HEK293T (cell line): Measurements from ENCODE around the gene LRRK1.

Experiments used
- CTCF ChIA-PET: fragments of 350-600 bp; formaldehyde crosslinking; extraction: SDS; loops from one replicate; lab custom pipeline; 2021; ENCODE audit warnings: antibody characterized with exemption, inconsistent platforms; lab: Yijun Ruan, JAX
- POLR2A ChIA-PET: fragments of 350-600 bp; formaldehyde crosslinking; extraction: SDS; loops from one replicate; lab custom pipeline; 2020; ENCODE audit warnings: antibody characterized with exemption, inconsistent platforms; lab: Yijun Ruan, JAX
- DNase-seq: peaks from one replicate; pipeline ENCODE4 v3.0.0; 2012; ENCODE audit warnings: mixed read lengths; ENCODE audit errors: extremely low spot score
- ARNT ChIP-seq: fragments of 450-650 bp; IDR thresholded peaks from 2 replicates; pipeline ENCODE4 v1.6.1; 2017; ENCODE audit warnings: mild to moderate bottlenecking
- BHLHE40 ChIP-seq: fragments of 450-650 bp; IDR thresholded peaks from 2 replicates; pipeline ENCODE4 v1.6.1; 2016; ENCODE audit warnings: mild to moderate bottlenecking, moderate library complexity, borderline replicate concordance
- CTBP1 ChIP-seq: fragments of 450-650 bp; IDR thresholded peaks from 2 replicates; pipeline ENCODE4 v1.6.1; 2016; ENCODE audit warnings: borderline replicate concordance
- ELF4 ChIP-seq: fragments of 450-650 bp; IDR thresholded peaks from 2 replicates; pipeline ENCODE4 v1.6.1; 2017; ENCODE audit warnings: antibody characterized with exemption
- FOXA1 ChIP-seq: fragments of 450-650 bp; IDR thresholded peaks from 2 replicates; pipeline ENCODE4 v1.6.1; 2016; ENCODE audit warnings: mild to moderate bottlenecking
- FOXK2 ChIP-seq: fragments of 450-650 bp; IDR thresholded peaks from 2 replicates; pipeline ENCODE4 v1.6.1; 2016; ENCODE audit warnings: mild to moderate bottlenecking
- FOXM1 ChIP-seq: fragments of 450-650 bp; IDR thresholded peaks from 2 replicates; pipeline ENCODE4 v1.6.1; 2017; ENCODE audit warnings: mild to moderate bottlenecking, borderline replicate concordance
- HDGF ChIP-seq: fragments of 450-650 bp; IDR thresholded peaks from 2 replicates; pipeline ENCODE4 v1.6.1; 2017; ENCODE audit warnings: antibody characterized with exemption, borderline replicate concordance
- L3MBTL2 ChIP-seq: fragments of 450-650 bp; conservative IDR thresholded peaks from 2 replicates; pipeline ENCODE4 v1.6.1; 2016; ENCODE audit warnings: mild to moderate bottlenecking
- LEF1 ChIP-seq: fragments of 450-650 bp; IDR thresholded peaks from 2 replicates; pipeline ENCODE4 v1.6.1; 2017; ENCODE audit warnings: mild to moderate bottlenecking, borderline replicate concordance
- NFRKB ChIP-seq: fragments of 450-650 bp; IDR thresholded peaks from 2 replicates; pipeline ENCODE4 v1.6.1; 2016; ENCODE audit warnings: mild to moderate bottlenecking, moderate library complexity
- SP1 ChIP-seq: fragments of 450-650 bp; IDR thresholded peaks from 2 replicates; pipeline ENCODE4 v1.6.1; 2017
- SUZ12 ChIP-seq: fragments of 450-650 bp; IDR thresholded peaks from 2 replicates; pipeline ENCODE4 v1.6.1; 2016; ENCODE audit warnings: mild to moderate bottlenecking
- TARDBP ChIP-seq: fragments of 450-650 bp; IDR thresholded peaks from 2 replicates; pipeline ENCODE4 v1.6.1; 2016
- ZNF384 ChIP-seq: fragments of 450-650 bp; IDR thresholded peaks from 2 replicates; pipeline ENCODE4 v1.6.1; 2016
- TF ChIP-seq, protein P1 (sequence below): fragments of 450-650 bp; IDR thresholded peaks from 2 replicates; pipeline ENCODE4 v1.6.1; 2016

LRRK1 gene

DNA sequence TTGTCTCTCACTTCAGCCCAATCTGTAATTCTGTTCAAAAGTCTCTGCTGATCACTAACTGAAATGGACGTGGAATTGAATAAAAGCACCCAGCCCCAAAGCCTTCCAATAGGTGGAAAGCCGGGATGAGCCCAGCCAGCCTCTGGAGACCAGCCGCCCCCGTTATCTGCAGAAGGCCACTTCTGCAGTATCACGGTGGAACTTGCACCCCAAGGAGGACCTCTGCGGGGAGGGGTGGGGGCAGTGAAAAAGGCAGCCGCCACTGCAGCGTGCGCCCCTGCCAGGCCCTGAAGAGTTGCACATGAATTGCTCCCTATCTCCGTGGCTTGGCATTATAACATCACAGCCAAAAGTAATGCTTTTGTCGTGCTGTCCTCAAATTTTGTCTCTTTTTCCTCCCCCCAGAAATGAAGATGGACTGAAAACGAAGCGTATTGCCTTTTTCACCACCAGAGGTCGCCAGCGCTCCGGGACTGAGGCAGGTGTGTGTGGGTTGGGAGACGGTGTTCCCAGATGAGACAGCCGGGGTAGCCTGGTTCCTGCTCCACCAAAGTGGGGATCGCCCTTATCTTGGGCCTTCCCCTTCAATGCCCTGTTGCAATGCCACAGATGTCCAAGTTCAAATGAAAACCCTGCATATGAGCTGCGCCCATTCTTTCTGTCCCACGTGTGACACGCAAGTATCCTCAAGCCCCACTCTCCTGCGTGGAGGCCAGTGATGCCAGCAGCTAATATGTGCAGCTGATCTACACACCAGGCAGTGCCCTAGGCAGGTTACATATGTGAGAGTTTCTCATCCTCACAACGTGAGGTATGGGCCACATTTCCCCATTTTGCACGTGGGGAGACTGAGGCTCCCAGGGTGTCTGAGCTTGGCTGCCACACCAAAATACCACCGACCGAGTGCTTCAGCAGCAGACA lies 96.0 kb downstream of the LRRK1 start:
- CTCF ChIA-PET = interaction anchor here (0.5 to 1.8 kb wide), 6 partner anchors 9 to 245 kb away, joined by 3 to 7 read pairs (median 4); no protein-coding TSS in a partner anchor
- POLR2A ChIA-PET = interaction anchor here (0.9 to 1.1 kb wide), 2 partner anchors 237 to 268 kb away, joined by 3 to 4 read pairs; partner anchors contain the start of gene CHSY1
- TF ChIP-seq FOXM1 (peak; percentile 47; the same call in 1 of the 2 replicates), LEF1 (no peak)
- DNase-seq = peak; percentile 86

DNA sequence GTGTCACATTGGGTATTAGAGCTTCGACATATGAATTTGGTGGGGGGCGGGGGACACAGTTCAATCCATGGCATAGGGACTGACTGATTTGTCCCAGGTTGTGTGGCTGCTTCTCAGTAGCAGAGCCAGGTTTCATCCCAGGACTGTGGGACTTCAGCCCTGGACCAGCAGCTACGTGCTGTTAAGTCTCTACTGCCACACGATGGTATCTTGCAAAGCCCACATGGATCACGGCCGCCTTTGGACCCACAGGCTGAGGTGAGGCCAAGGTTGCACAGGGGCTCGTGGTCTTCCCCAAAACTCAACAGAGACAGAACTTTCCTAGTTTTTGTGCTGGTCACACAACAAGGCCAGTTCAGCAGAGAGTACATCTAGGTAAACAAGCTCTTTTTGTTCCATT lies 97.4 kb downstream of the LRRK1 start:
- ChIA-PET POLR2A (interaction anchor here (1.1 kb wide), 1 partner anchor 242 kb away, joined by 3 read pairs; no protein-coding TSS in a partner anchor), CTCF (interaction anchor here (0.6 to 1.8 kb wide), 5 partner anchors 8 to 243 kb away, joined by 3 to 6 read pairs (median 4); no protein-coding TSS in a partner anchor)
- no peak for DNase-seq
- no peak for TF ChIP-seq FOXA1
- TF ChIP-seq SUZ12 = no peak
- TF ChIP-seq, protein P1, sequence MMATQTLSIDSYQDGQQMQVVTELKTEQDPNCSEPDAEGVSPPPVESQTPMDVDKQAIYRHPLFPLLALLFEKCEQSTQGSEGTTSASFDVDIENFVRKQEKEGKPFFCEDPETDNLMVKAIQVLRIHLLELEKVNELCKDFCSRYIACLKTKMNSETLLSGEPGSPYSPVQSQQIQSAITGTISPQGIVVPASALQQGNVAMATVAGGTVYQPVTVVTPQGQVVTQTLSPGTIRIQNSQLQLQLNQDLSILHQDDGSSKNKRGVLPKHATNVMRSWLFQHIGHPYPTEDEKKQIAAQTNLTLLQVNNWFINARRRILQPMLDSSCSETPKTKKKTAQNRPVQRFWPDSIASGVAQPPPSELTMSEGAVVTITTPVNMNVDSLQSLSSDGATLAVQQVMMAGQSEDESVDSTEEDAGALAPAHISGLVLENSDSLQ = no peak
- no peak for TF ChIP-seq CTBP1
- TF ChIP-seq SP1 = no peak
- no peak for TF ChIP-seq BHLHE40
- no peak for TF ChIP-seq TARDBP
- no peak for TF ChIP-seq FOXM1
- TF ChIP-seq ARNT = no peak

DNA sequence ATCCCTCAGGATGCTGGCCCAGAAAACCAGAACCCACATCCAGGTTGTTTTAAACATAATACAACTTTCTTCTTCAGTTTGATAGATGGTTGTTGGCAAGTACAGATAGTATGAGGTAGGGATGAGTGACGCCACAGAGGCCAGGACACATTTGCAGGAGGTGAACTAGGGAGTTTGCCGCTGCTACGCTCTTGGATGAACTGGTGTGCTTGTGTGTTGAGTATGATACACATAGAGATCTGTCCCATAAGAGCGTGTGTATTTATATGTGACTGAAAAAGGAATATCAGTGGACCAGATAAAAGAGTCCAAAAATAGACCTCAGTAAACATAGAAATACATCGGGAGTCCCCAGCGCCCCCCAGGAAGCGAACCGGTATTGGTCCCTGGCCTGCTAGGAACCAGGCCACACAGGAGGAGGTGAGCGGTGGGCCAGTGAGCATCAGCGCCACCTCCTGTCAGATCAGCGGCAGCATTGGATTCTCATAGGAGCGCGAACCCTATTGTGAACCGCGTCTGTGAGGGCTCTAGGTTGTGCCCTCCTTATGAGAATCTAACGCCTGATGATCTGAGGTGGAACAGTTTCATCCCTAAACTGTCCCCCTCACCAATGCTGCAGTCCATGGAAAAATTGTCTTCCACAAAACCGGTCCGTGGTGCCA lies 98.1 kb downstream of the LRRK1 start:
- no peak for DNase-seq
- CTCF ChIA-PET = interaction anchor here (0.6 to 1.5 kb wide), 3 partner anchors 9 to 241 kb away, joined by 3 to 6 read pairs (median 4); no protein-coding TSS in a partner anchor
- TF ChIP-seq L3MBTL2 (no peak), ZNF384 (no peak), LEF1 (no peak)
- POLR2A ChIA-PET = interaction anchor here (1.1 kb wide), 1 partner anchor 241 kb away, joined by 3 read pairs; no protein-coding TSS in a partner anchor

DNA sequence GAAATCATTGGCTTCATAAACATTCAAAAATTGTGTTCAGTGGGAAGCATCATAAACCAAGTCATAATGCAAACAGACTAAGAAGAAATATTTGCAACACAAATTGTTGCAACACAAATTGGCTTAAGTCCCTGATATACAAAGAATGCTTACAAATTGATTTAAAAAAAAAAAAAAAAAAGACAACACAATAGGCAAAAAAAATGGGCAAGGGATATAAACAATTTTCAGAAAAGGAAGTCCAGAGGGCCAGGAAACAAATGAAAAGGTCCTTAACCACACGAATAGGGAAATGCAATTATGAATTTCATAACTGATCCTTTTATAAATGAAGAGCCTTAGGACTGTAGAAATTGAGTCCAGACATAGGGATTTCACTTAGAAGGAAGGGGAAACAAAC lies 98.9 kb downstream of the LRRK1 start:
- ChIA-PET POLR2A (no interaction called here), CTCF (no interaction called here)
- TF ChIP-seq FOXK2 = no peak
- no peak for TF ChIP-seq FOXA1
- TF ChIP-seq ARNT = no peak
- no peak for TF ChIP-seq FOXM1
- no peak for TF ChIP-seq L3MBTL2
- no peak for TF ChIP-seq TARDBP
- no peak for DNase-seq

DNA sequence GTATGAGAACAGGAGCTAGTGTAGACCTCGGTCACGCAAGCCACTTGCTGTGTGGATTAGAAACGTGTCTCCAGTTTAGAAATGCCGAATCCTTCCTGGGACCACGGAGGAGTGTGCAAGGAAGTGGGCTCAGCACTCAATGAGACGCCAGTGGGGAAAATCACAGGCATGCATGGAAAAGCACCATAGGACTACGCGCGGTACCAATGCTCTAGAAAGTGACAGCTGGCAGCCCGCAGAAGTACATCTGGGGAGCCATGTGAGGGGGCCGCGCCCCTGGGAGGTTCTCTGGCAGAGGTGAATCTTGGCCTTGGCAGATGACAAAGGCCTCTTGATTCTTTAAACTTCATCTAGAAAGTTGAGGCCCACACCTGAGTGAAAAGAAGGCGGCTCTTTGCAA lies 99.3 kb downstream of the LRRK1 start:
- TF ChIP-seq HDGF (no peak), ARNT (no peak), FOXA1 (no peak), FOXM1 (no peak), CTBP1 (no peak), TARDBP (no peak), SP1 (no peak), ELF4 (no peak), ZNF384 (no peak), LEF1 (no peak), BHLHE40 (no peak), NFRKB (no peak), FOXK2 (no peak), L3MBTL2 (no peak)
- ChIA-PET CTCF (interaction anchor here (1.7 to 2.0 kb wide), 2 partner anchors 11 to 240 kb away, joined by 10 to 19 read pairs; no protein-coding TSS in a partner anchor), POLR2A (interaction anchor here (2.0 kb wide), 1 partner anchor 10 kb away, joined by 5 read pairs; no protein-coding TSS in a partner anchor)
- no peak for DNase-seq

DNA sequence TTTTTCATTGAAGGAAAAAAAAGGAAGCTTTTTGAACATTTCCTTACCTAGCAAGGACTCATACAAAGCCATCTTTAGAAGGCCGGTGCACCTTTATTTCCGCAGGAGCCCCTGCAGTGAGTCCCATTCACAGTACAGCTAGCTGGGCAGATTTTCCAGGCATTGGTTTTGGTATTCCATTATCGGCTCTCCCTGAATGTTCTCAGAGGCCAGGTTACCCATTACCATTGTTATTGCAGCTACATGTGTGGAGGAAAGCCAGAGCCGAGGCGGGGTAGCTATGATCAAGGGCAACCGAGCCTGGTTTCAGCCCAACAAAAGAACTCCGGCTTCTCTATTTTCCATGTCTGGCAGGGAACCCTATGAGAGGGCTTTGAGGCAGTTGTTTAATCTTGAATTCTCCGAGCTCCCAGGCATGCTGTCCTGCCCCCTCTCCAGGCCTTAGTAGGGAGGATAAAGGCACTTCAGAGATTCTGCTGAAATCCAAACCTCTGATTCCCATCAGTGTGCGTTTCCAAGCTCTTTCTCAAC lies 100.3 kb downstream of the LRRK1 start:
- CTCF ChIA-PET = interaction anchor here (1.7 to 2.0 kb wide), 2 partner anchors 12 to 239 kb away, joined by 10 to 19 read pairs; no protein-coding TSS in a partner anchor

More for the DNA sequence above, 100.3 kb downstream of the LRRK1 start:
- TF ChIP-seq ZNF384 = no peak
- TF ChIP-seq, protein P1 = no peak
- no peak for TF ChIP-seq L3MBTL2
- TF ChIP-seq SUZ12 = no peak
- no peak for TF ChIP-seq FOXA1
- DNase-seq = no peak
- POLR2A ChIA-PET = interaction anchor here (2.0 kb wide), 1 partner anchor 11 kb away, joined by 5 read pairs; no protein-coding TSS in a partner anchor
